Measurements from ENCODE around the gene NFE2. TPM values are rescaled to one million over a fixed set of nuclear protein-coding genes. Genes with fewer than 3 reads are reported as not detected.
A peak's percentile ranks its signal among the peaks of the same experiment; 100 is the strongest.

The NFE2 gene
- polyA plus RNA-seq, 1 donor (not counting 4 experiments of a cell fraction or from before 2014, with no cell fraction given), result 0.25 TPM

DNA sequence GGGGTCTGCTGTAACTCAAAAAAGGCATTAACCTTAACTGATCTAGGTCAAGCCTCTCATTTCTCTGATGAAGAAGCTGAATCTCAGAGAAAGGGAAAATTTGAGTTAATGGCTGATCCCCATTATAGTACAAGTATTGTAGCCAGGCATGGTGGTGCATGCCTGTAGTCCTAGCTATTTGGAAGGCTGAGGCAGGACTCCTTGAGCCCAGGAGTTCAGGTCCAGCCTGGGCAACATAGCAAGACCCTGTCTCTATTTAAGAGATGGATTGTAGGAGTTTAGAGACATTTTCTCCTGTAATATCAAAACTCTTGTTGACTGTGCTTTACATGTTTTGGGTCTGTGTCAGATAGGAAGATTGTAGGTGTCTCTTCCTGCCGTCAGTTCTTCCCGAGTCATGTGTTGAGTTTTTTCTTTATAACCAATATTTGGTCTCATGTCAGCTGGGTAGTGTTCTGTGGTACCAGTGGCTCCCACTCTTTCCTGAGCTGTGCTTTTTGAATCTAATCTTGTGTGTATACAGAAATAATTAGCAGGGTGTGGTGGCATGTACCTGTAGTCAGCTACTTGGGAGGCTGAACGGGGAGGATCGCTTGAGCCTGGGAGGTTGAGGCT, 32.7 kb upstream of the NFE2 start:
- no peak overlapping the region for H2AFZ ChIP-seq (ENCODE audit: control insufficient read depth, low read length)
- no peaks in the 10 kb centered on the region for H3K27me3 ChIP-seq (ENCODE audit: control insufficient read depth, extremely low read depth, insufficient read depth, low read length)
- no peaks in the 10 kb centered on the region for H3K9me3 ChIP-seq (ENCODE audit: control insufficient read depth, low read depth, low read length)
- no peak for DNase-seq (ENCODE audit: low read depth, low spot score)
- H3K79me2 ChIP-seq (ENCODE audit: control insufficient read depth, insufficient read depth, low read length), result peaks cover 46% of the 10 kb centered on the region
- FAIRE-seq, result no peak
- peaks cover 3 to 17% of the 10 kb centered on the region in 2 experiments for H3K36me3 ChIP-seq (ENCODE audit: control insufficient read depth in 2 of 2, extremely low read depth in 1 of 2, insufficient read depth in 2 of 2, low read length in 2 of 2)
- H3K4me2 ChIP-seq (ENCODE audit: control insufficient read depth, extremely low read depth, insufficient read depth, low read depth, low read length), result no peak overlapping the region
- no peaks in the 10 kb centered on the region for H3K9me1 ChIP-seq (ENCODE audit: control insufficient read depth, extremely low read depth, insufficient read depth, low read length)
- dilution Hi-C loops (cut with MboI; ENCODE audit: extremely low pct_ligation_motif_present, low sequenced_read_pairs), result no loop called here
- H3K9ac ChIP-seq (ENCODE audit: control insufficient read depth, extremely low read depth, insufficient read depth, low read length), result no peak overlapping the region
- peaks cover 20% of the 10 kb centered on the region for H3K4me1 ChIP-seq (ENCODE audit: control insufficient read depth, extremely low read depth, insufficient read depth, low read length)
- no peak overlapping the region for H3K4me3 ChIP-seq (ENCODE audit: control insufficient read depth in 2 of 3, extremely low read depth in 1 of 3, insufficient read depth in 2 of 3, low read depth in 1 of 3, low read length in 3 of 3)
- no peak overlapping the region for H3K27ac ChIP-seq (ENCODE audit: control insufficient read depth, insufficient read depth, low read length)
- TF ChIP-seq EZH2 (IDR thresholded peaks at IDR 0.05; ENCODE audit: low read length), result no peak
- TF ChIP-seq, protein P1, sequence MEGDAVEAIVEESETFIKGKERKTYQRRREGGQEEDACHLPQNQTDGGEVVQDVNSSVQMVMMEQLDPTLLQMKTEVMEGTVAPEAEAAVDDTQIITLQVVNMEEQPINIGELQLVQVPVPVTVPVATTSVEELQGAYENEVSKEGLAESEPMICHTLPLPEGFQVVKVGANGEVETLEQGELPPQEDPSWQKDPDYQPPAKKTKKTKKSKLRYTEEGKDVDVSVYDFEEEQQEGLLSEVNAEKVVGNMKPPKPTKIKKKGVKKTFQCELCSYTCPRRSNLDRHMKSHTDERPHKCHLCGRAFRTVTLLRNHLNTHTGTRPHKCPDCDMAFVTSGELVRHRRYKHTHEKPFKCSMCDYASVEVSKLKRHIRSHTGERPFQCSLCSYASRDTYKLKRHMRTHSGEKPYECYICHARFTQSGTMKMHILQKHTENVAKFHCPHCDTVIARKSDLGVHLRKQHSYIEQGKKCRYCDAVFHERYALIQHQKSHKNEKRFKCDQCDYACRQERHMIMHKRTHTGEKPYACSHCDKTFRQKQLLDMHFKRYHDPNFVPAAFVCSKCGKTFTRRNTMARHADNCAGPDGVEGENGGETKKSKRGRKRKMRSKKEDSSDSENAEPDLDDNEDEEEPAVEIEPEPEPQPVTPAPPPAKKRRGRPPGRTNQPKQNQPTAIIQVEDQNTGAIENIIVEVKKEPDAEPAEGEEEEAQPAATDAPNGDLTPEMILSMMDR (optimal IDR thresholded peaks at IDR 0.05 in 1 of 3, IDR thresholded peaks at IDR 0.05 in 1 of 3, conservative IDR thresholded peaks at IDR 0.05 in 1 of 3; ENCODE audit: extremely low read depth in 1 of 3, insufficient read depth in 2 of 3, low read length in 3 of 3), result no peak
- peaks cover 4% of the 10 kb centered on the region for H4K20me1 ChIP-seq (ENCODE audit: control insufficient read depth, extremely low read depth, insufficient read depth, low read length)

DNA sequence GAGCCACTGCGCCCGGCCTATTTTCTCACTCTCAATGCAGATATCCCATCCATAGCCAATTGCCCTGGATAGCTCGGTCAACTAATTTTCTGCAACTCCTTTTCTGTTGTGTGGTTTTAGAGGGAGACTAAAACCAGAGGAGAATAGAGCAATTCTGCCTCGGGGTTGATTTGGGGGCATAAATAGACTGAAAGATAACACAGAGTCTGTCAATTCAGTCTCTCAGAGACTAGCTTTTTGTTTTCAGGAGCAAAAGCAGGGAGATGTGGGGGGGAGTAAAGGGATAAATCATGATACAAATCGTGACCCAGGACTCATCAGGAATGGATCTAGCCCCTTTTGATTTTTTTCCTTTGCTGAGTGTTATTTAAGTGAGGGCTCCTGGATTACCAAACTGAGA, 30.6 kb upstream of the NFE2 start:
- no peak for TF ChIP-seq EZH2 (IDR thresholded peaks at IDR 0.05; ENCODE audit: low read length)
- TF ChIP-seq, protein P1 (optimal IDR thresholded peaks at IDR 0.05 in 1 of 3, IDR thresholded peaks at IDR 0.05 in 1 of 3, conservative IDR thresholded peaks at IDR 0.05 in 1 of 3; ENCODE audit: extremely low read depth in 1 of 3, insufficient read depth in 2 of 3, low read length in 3 of 3), result no peak
- DNase-seq (ENCODE audit: low read depth, low spot score), result no peak
- Histone ChIP-seq H3K9me1 (ENCODE audit: control insufficient read depth, extremely low read depth, insufficient read depth, low read length) (no peaks in the 10 kb centered on the region), H3K4me2 (ENCODE audit: control insufficient read depth, extremely low read depth, insufficient read depth, low read depth, low read length) (no peak overlapping the region), H3K27ac (ENCODE audit: control insufficient read depth, insufficient read depth, low read length) (peak overlapping the region; percentile 24), H3K79me2 (ENCODE audit: control insufficient read depth, insufficient read depth, low read length) (peaks cover 44% of the 10 kb centered on the region), H2AFZ (ENCODE audit: control insufficient read depth, low read length) (no peak overlapping the region), H3K9me3 (ENCODE audit: control insufficient read depth, low read depth, low read length) (no peaks in the 10 kb centered on the region), H3K36me3 (ENCODE audit: control insufficient read depth in 2 of 2, extremely low read depth in 1 of 2, insufficient read depth in 2 of 2, low read length in 2 of 2) (peaks cover 3 to 10% of the 10 kb centered on the region in 2 experiments), H3K4me1 (ENCODE audit: control insufficient read depth, extremely low read depth, insufficient read depth, low read length) (peaks cover 20% of the 10 kb centered on the region), H4K20me1 (ENCODE audit: control insufficient read depth, extremely low read depth, insufficient read depth, low read length) (no peaks in the 10 kb centered on the region), H3K27me3 (ENCODE audit: control insufficient read depth, extremely low read depth, insufficient read depth, low read length) (no peaks in the 10 kb centered on the region), H3K9ac (ENCODE audit: control insufficient read depth, extremely low read depth, insufficient read depth, low read length) (no peak overlapping the region), H3K4me3 (ENCODE audit: control insufficient read depth in 2 of 3, extremely low read depth in 1 of 3, insufficient read depth in 2 of 3, low read depth in 1 of 3, low read length in 3 of 3) (no peak overlapping the region)
- FAIRE-seq, result no peak
- dilution Hi-C loops (cut with MboI; ENCODE audit: extremely low pct_ligation_motif_present, low sequenced_read_pairs), result no loop called here

Data from keratinocyte (primary cell).